Measurements from ENCODE around the gene CLIC1.

DNA sequence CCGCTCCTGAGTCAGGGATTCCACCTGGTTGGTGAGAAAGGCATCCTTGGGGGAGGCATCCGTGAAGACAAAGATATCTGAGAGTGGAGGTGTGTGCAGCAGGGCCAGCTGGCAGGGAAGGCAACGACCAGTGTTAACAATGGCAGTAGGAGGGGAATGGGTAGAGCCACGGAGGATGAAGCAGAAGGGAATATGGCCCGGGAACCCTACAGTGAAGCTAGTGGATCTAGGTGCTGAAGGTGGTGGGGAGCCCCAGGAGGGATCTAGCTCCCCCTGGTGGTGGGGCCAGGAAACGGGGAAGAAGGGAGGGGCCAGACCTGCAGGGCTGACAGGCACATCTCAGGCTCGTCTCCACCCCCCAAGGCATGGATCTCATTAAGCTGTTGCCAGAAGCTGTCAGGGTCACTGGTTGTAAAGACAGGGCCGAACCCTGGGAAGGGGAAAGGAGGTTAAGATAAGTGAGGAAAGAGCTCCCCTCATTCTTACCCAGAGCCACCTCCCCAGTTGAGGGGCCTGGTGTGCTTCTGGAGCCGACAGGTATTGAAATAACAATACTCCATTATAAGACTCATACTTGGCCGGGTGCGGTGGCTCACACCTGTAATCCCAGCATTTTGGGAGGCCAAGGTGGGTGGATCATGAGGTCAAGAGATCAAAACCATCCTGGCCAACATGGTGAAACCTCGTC lies 33.5 kb upstream of the CLIC1 start:
- TF ChIP-seq FOXA1 (IDR thresholded peaks at IDR 0.05), result no peak
- TF ChIP-seq FOXK2 (IDR thresholded peaks at IDR 0.05), result no peak
- no peak for TF ChIP-seq L3MBTL2 (conservative IDR thresholded peaks at IDR 0.05)
- TF ChIP-seq ARNT (IDR thresholded peaks at IDR 0.05), result no peak
